Nephron progenitor cell (in vitro differentiated cells): ENCODE data around the gene EXOC4.

Experiments
- DNase-seq: peaks from one replicate; pipeline ENCODE4 v3.0.0; 2021
- H3K27ac Mint-ChIP-seq: 2 replicates; pipeline ENCODE4 v1.8.0; 2021; ENCODE audit warnings: mild to moderate bottlenecking, moderate library complexity, mixed read lengths
- H3K27me3 Mint-ChIP-seq: 2 replicates; pipeline ENCODE4 v1.8.0; 2021; ENCODE audit warnings: mild to moderate bottlenecking, low read depth, mixed read lengths; ENCODE audit not compliant: poor library complexity
- H3K36me3 Mint-ChIP-seq: 2 replicates; pipeline ENCODE4 v1.8.0; 2021; ENCODE audit warnings: low read depth, mixed read lengths
- H3K4me1 Mint-ChIP-seq: 2 replicates; pipeline ENCODE4 v1.8.0; 2021; ENCODE audit warnings: mixed read lengths
- H3K4me3 Mint-ChIP-seq: 2 replicates; pipeline ENCODE4 v1.8.0; 2021; ENCODE audit warnings: mild to moderate bottlenecking, moderate library complexity, mixed read lengths
- H3K9me3 Mint-ChIP-seq: 2 replicates; pipeline ENCODE4 v1.8.0; 2021; ENCODE audit warnings: mild to moderate bottlenecking, moderate library complexity, mixed read lengths
- TF ChIP-seq, protein P1 (sequence below): fragments of 200-600 bp; sonication (generic); IDR thresholded peaks from 2 replicates; pipeline ENCODE4 v1.5.0; 2021; ENCODE audit warnings: antibody characterized with exemption

EXOC4 gene

DNA sequence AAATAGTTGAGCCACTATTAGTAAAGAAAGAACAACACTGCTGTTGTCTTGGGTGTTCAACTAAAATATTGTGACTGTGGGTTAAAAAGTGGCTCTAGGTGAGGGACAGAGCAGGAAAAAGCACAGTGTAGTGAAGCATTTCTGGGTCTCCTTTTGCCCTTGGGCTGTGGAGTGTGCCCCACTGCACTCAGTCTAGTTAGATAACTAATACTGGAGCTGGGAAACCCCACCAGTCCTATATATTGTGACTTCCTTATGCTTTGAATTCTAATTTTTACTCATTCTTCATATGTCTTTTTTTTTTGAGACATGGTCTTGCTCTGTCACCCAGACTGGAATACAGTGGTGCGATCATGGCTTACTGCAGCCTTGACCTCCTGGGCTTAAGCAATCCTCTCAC, 195.1 kb downstream of the EXOC4 start:
- peaks cover 5% of the 10 kb centered on the region for H3K27me3 Mint-ChIP-seq
- TF ChIP-seq, protein P1, sequence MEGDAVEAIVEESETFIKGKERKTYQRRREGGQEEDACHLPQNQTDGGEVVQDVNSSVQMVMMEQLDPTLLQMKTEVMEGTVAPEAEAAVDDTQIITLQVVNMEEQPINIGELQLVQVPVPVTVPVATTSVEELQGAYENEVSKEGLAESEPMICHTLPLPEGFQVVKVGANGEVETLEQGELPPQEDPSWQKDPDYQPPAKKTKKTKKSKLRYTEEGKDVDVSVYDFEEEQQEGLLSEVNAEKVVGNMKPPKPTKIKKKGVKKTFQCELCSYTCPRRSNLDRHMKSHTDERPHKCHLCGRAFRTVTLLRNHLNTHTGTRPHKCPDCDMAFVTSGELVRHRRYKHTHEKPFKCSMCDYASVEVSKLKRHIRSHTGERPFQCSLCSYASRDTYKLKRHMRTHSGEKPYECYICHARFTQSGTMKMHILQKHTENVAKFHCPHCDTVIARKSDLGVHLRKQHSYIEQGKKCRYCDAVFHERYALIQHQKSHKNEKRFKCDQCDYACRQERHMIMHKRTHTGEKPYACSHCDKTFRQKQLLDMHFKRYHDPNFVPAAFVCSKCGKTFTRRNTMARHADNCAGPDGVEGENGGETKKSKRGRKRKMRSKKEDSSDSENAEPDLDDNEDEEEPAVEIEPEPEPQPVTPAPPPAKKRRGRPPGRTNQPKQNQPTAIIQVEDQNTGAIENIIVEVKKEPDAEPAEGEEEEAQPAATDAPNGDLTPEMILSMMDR = no peak
- no peaks in the 10 kb centered on the region for H3K4me1 Mint-ChIP-seq
- no peaks in the 10 kb centered on the region for H3K9me3 Mint-ChIP-seq
- no peak overlapping the region for H3K4me3 Mint-ChIP-seq
- no peaks in the 10 kb centered on the region for H3K36me3 Mint-ChIP-seq
- no peak for DNase-seq
- H3K27ac Mint-ChIP-seq = no peak overlapping the region

DNA sequence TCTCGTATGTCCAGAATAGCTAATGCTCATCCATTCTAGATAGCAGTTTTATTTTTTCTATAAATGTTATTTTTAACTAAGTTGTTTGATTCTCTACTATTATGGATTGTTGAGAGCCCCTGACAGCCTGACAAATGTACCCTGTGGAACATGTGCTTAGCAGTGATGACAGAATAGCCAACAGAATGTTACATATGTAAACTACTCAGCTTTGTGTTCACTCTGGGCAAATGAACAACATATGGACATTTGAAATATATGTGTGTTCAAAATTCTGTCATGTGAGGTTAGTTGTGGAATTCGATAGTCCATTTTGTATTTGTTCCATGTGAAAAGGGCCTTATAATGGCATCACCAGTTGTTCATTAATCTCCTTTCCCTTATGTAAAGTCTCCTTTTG, 199.7 kb downstream of the EXOC4 start:
- no peak overlapping the region for H3K4me3 Mint-ChIP-seq
- H3K9me3 Mint-ChIP-seq = no peaks in the 10 kb centered on the region
- H3K4me1 Mint-ChIP-seq = no peaks in the 10 kb centered on the region
- no peaks in the 10 kb centered on the region for H3K27me3 Mint-ChIP-seq
- DNase-seq = no peak
- no peak overlapping the region for H3K27ac Mint-ChIP-seq
- TF ChIP-seq, protein P1 = no peak
- no peaks in the 10 kb centered on the region for H3K36me3 Mint-ChIP-seq

DNA sequence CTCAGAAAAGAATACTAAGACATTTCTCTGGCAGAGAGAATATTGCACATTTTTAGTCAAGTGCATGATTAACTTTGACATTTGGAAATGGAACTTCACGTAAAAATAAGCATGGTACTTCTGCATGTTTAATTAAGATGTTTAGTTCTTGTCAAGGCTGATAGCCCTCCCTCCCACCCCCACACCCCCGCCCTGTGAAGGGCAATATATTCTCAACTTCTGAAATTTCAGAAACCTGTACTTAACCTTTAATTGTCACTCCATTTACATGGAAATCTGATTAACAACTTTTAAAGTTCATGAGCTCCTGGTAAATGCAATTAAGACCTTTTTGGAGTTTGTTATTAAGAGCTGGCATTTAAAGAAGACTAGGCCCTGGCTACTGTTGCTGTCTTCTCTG, 205.8 kb downstream of the EXOC4 start:
- TF ChIP-seq, protein P1 = no peak
- H3K36me3 Mint-ChIP-seq = no peaks in the 10 kb centered on the region
- H3K27me3 Mint-ChIP-seq = no peaks in the 10 kb centered on the region
- H3K4me1 Mint-ChIP-seq = no peaks in the 10 kb centered on the region
- no peak overlapping the region for H3K27ac Mint-ChIP-seq
- DNase-seq = no peak
- no peaks in the 10 kb centered on the region for H3K9me3 Mint-ChIP-seq
- H3K4me3 Mint-ChIP-seq = no peak overlapping the region

DNA sequence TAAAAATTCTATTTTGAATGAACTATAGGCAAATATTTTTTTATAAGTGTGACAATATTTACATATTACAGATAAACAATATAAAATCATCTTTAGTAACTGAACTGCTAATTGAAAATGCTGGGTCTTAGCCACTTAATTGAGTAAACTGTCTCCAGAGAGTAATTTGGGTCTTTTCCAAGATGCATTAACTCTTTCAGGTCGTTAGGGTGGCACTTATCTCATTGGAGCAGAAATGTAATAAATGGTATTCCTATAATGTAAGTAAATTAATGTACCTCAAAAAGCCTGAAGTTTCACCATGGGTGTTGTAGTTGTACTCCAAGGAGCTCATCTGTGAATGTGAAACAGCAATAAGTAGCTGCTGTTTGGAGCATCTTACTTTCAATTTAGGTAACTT, 208.5 kb downstream of the EXOC4 start:
- Mint-ChIP-seq H3K36me3 (peaks cover 15% of the 10 kb centered on the region), H3K27me3 (no peaks in the 10 kb centered on the region), H3K4me1 (no peaks in the 10 kb centered on the region), H3K4me3 (no peak overlapping the region), H3K9me3 (peaks cover 20% of the 10 kb centered on the region), H3K27ac (no peak overlapping the region)
- DNase-seq = no peak
- TF ChIP-seq, protein P1 = no peak

DNA sequence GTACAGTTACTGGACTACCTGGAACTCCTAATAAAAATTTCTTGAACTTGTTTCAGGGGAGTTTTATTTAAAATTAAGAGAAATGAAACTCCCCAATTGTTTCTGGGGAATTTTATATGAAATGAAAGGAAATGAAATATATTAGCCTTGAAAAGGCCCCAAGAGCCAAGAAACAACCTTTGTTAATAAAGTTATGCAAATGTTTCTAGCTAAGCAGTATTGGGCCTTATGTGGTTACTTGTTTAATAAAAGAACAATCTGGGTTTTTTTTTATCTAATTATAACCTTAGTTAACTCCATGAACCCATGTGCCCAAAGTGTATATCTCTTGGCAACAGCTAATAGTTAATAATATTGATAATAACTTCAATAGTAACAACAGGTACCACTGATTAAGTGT, 222.8 kb downstream of the EXOC4 start:
- H3K9me3 Mint-ChIP-seq = peaks cover 3% of the 10 kb centered on the region
- H3K27me3 Mint-ChIP-seq = no peaks in the 10 kb centered on the region
- no peak overlapping the region for H3K27ac Mint-ChIP-seq
- H3K4me3 Mint-ChIP-seq = no peak overlapping the region
- peaks cover 12% of the 10 kb centered on the region for H3K36me3 Mint-ChIP-seq
- DNase-seq = no peak
- TF ChIP-seq, protein P1 = no peak
- H3K4me1 Mint-ChIP-seq = peaks cover 11% of the 10 kb centered on the region

DNA sequence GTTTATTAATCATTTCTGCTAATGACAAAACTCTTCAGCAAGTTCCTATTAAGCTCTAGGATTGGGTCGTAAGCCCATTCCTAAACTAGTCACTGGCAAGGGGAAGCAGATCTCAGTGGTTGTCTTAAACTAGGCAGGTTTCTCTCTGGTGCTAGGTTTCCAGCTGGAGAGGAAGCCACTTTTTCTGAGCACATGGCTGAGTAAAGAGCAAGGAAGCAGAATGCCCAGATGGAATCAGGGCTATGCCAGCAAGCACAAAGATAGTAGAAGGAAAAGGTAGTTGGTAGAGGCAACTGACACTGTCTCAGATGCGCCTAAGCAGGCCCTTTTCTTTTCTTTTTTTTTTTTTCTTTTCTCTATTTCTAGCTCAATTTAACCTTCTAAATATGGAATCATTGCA, 224.9 kb downstream of the EXOC4 start:
- Mint-ChIP-seq H3K27ac (no peak overlapping the region), H3K27me3 (no peaks in the 10 kb centered on the region), H3K4me3 (no peak overlapping the region), H3K36me3 (peaks cover 12% of the 10 kb centered on the region), H3K9me3 (no peaks in the 10 kb centered on the region), H3K4me1 (peaks cover 11% of the 10 kb centered on the region)
- no peak for DNase-seq
- TF ChIP-seq, protein P1 = no peak
